Hematopoietic multipotent progenitor cell treated with erythropoietin and hydrocortisone succinate and interleukin-3 and kit ligand, for 6 days (in vitro differentiated cells): ENCODE data around the gene RTL10.
A peak's percentile ranks its signal among the peaks of the same experiment; 100 is the strongest.

ENCODE experiments used
- DNase-seq: peaks from one replicate; pipeline ENCODE4 v3.0.0-alpha.2; 2015

The RTL10 gene

DNA sequence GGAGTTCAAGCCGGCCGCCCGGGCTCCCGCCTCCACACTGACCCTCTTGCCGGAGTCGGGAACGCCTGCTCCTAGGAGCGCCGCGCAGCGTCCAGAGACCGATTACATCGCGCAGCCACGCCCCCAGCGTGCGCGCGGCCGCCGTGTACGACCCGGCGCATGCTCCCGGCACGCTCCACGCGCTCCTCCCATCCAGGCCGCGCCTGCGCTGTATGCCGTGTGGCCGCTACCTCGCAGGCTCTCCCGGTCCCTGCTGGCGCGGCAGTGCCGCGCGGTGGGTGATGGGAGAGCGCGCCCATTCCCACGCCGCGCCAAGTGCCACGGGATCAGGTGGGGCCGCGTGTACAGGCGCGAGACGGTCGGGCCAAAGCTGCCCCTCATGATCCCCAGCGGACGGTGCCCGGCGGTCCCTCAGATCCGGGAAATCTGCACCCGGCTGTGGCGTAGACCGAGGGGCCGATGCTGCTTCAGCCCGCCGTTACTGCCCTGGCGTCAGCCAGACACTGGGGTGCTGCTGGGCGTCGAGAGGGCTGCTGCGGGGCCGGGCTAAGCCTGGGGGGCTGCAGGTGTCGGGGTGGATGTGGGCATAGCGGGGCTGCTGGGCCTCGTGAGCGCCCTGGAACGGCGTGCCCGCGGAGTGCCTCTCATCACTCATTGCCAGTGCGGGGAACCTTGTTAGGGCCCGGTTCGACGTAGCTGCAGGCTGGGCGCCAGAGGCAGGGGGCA, at the start of gene RTL10, which contains the start of gene GNB1L:
Gene RTL10 (minus strand): TSS at position 97 of the 726 bp plus-strand sequence. CDS start 2,613 bp downstream, outside the sequence.
Gene GNB1L (minus strand): TSS at position 97 of the 726 bp plus-strand sequence. CDS start 33,519 bp downstream, outside the sequence.
- peak; percentile 98 for DNase-seq

- no peak for DNase-seq
Measured at GRCh38 chr22:19904174-19904856, 49.6 kb upstream of the RTL10 start.

GRCh38 chr22:19903513-19903912, 48.8 kb upstream of the RTL10 start:
- no peak for DNase-seq

GRCh38 chr22:19903031-19903430, 48.4 kb upstream of the RTL10 start:
- no peak for DNase-seq

DNA sequence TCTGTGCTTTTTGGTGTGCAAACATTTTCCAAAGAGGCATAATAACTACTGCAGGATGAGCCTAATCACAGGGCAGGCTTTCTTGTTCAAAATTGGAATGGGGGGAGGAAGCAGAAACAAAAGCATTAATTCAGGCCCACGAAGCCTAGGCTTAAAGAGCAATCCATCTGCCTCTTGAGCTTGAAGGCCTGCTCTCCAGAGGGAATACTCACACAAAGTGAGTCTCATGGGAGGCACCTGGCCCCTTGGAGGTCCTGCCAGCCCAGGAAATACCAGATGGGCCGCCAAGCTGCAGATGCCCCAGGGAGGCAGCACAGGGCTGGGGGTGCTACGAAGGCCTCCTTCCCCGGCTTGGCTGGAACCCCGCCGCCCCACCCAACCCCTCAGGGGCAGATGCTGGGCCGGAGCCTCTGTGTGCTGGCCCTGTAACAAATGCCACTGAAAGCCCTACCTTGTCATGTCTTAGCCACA, 47.6 kb upstream of the RTL10 start:
- DNase-seq = no peak

DNA sequence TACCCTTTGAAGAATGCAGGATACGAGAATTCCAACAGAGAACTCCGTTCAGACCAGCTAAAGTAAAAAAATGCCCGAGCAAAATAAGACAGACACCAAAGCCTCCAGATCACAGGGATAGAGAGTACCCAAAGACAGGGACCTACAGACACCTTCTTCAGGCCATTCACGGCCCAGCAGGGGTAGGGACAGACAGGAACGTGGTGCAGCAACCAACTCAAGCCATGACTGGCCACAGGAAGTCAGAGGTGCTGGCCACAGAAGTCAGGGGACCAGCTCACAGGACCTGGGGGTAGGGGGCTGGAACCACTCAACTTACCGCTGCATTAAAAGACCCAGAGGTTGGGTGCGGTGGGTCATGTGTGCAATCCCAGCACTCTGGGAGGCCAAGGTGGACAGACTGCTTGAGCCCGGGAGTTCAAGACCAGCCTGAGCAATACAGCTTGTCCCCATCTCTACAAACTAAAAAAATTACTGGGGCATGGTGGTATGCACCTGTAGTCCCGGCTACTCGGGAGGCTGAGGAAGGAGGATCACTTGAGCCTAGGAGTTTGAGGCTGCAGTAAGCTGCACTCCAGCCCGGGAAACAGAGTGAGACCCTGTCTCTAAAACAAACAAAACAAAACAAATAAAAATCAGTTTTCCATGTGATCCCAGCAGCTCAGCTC, 47.0 kb upstream of the RTL10 start:
- no peak for DNase-seq

GRCh38 chr22:19900707-19901436, 46.2 kb upstream of the RTL10 start:
- DNase-seq = no peak

DNA sequence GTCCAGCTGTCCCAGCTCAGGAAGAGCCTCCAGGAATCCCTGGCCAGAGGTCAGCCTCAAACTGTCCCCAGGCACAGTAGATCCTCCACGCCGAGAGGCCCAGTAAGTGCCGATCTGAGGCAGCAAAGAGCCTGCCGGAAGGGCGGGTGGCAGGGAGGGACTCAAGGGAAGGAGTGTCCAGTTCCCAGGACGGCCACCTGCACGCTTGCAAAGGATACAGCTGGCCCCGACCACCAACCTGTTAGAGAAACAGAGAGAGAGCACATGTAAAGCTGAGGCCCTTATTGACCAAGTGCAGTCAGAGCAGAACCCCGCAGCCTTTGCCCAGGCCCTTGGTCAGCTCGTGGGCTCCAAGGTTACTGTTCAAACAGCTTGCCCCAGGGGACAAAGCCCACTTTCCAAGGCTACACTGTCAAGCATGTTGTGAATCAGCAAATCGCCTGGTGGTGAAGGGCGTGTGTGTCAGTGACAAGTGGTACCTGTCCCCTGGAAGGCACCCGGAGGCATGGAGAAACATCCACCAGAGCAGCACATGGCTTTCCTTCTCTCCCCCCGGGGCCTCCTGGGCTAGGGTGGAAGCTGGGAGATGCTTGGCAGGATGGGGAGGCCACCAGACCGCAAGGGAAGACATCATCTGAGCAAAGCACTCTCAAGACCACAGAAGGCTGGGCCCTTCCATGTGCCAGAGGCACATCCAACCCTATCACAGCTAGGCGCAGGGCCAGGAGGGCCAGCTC, 44.3 kb upstream of the RTL10 start:
- no peak for DNase-seq

- DNase-seq = no peak
Measured at GRCh38 chr22:19898145-19898544, 43.5 kb upstream of the RTL10 start.

DNA sequence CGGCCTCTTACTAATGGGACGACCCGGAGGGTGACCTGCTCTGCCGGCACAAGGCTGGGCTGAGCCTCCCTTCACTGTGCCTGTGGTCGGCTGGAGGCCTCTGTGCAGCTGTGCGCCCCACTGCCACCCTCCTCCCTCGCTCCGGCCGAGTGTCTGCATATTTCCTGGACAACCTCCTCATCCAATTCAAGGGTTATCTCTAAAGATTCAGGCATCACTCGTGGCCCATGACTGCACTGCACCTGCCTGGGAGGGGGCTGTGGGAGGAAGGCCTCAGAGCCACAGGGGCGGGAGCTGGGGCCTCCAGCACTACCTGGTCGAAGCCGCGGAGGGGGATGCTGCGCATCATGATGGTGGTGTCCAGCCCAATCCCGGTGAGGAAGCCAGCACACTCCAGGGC, 43.1 kb upstream of the RTL10 start:
- no peak for DNase-seq

DNA sequence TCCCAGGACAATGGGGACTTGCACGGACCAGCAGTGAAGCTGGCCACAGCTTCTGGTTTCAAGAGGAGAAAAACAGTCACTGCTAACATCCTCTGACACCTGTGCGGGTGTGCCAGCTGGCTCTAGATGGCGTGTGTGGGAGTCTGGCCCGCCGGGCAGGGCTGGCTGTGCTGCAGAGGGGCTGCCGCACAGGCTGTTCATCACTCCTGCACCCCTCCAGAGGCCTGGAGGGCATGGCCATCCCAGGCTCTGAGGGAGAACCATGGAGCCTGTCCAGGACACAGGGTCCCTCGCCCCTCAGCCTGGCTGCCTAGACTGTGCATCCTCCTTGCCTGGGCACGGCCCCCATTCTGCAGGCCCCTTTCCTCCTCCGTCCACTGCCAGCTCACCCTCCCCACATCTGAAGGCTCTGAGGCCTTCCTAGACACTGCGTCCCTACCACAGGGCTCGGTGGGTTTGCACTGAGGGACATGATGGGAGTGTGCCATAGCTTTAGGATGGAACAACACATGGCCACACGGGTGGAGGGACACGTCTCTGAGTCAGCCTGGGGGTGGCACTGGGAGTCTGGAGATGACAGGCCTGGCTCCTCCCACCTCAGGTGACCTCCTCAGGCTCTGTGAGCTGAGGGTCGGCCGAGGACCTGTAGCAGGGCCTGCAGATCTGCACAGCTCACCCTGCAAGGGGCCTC, 42.1 kb upstream of the RTL10 start:
- peak; percentile 19 for DNase-seq

- no peak for DNase-seq
Measured at GRCh38 chr22:19895160-19895849, 40.6 kb upstream of the RTL10 start.

DNA sequence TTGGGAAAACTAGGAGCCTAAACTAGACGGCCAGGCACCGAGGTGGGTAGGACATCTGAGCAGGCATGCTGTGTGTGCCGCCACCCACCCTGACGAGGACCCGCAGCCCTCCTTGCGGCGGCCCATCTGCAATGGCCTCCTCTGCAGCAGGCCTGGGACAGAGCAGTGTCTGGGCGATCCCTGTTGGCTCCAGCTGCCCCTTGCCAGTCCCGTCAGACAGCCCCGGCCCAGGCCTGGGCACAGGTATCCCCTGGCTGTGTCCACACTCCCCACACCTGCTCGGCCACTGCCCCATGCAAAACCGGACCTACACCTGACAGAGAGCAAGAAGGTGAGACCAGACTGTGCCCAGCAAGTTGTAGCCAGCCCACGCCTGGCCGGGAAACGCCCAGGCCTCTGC, 38.7 kb upstream of the RTL10 start:
- DNase-seq = no peak

GRCh38 chr22:19892925-19893324, 38.3 kb upstream of the RTL10 start:
- no peak for DNase-seq

- DNase-seq = no peak
Measured at GRCh38 chr22:19892257-19892879, 37.7 kb upstream of the RTL10 start.

DNA sequence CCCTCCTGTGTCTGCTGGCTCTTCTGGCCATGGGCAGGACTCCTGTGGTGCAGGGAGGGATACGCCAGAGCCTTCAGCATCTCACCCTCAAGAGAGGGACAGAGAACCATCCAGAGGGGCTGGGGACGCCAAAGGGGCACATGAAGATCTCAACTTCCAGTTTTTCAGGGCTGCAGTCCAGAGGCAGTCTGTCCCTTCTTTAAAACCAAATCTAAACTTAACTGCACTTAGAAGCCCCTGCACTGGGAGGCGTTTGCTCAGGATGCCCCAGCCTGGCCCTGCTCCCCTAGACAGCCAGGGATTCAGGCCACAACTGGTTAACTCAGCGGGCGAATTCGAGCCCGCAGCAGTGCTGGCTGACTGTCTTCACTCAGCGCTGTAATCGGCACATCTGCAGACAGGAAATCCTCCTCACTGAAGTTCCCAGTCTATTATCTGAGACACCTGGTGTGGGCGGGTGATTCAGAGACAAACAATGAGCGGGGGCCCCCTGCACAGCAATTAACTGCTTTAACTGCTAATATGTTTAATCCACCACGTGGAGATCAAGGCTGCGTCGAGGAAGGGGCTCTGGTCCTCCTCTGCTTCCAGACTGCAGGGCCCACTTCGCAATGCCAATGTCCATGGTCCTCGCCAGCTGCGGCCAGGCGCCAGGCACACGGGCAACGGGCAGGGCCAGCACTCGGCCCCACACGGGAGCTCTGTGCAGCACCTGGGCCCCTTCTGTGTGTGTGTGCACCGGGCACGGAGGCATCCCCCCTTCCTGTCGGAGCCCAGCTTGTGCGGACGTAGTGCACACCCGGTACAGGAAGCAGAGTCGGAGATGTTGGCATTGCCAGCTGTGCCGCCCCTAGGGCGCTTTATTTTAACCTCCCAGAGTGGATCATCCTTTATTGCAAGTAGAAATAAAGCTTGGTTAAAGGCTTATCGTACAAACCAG, 36.9 kb upstream of the RTL10 start:
- DNase-seq = peak; percentile 96

DNA sequence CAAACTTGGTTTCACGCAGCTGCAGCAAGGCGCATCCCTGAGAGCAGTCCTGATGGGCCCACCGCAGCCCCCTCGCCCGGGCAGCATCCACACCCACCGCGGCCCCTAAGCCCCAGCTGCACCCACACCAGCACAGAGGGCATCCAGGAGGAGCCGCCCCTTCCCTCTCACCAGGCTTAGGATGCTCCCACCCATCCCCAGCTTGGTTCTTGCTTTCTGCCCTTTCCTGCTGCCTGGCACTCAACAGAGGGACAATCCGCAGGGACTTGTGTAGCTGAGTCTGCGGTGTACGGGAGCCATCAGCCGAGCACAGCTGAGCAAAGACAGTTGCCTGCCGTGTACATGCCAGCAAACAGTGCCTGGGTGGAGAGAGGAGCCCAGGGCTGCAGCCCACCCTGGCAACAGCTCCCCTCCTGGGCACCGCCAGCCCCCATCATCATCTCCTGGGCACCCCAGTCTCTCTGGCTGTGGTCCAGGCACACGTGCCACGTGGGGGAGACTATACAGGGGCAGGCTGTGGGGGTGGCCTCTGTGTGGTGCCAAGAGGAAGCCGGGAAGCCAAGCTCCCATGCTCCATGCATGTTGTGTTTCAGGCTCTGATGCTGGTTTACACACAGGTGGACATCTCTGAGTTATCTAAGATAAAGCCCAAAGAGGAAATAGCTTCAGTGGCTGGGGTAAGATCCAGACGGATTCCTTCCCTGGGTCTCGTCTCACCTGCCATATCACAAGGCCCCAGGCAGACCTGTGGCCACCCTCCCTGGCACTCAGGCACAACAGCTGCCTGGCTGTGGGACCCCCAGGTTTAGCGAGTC, 36.0 kb upstream of the RTL10 start:
- DNase-seq = no peak

- no peak for DNase-seq
Measured at GRCh38 chr22:19889951-19890350, 35.3 kb upstream of the RTL10 start.
